ENCODE results near the gene NCK1.

Gene NCK1

GRCh38 chr3:136819731-136820679 lies 42.0 kb upstream of the NCK1 start:
- POLR2A ChIA-PET, result interaction anchor here (0.5 kb wide), 1 partner anchor 109 kb away, joined by 3 read pairs; no protein-coding TSS in a partner anchor
- no peaks in the 10 kb centered on the region for H3K27me3 ChIP-seq (replicated peaks in 2 of 5; ENCODE audit: control insufficient read depth in 4 of 5, insufficient read depth in 5 of 5, low read length in 4 of 5)
- under 1% methylated on average over 42 of the region's 51 CpGs for WGBS (ENCODE audit: insufficient coverage)
- H3K36me3 ChIP-seq (ENCODE audit: control insufficient read depth in 4 of 4, insufficient read depth in 4 of 4, low read length in 3 of 4), result peaks cover 0 to 4% (median 0%) of the 10 kb centered on the region in 4 experiments
- H3K4me3 ChIP-seq (ENCODE audit: control insufficient read depth in 1 of 7, extremely low read depth in 1 of 7, insufficient read depth in 4 of 7, low read depth in 2 of 7, low read length in 6 of 7), result peak overlapping the region; percentile 44 to 92 (median 77)
- no peak overlapping the region for H3K27ac ChIP-seq (ENCODE audit: insufficient read depth in 1 of 2, low read depth in 1 of 2, low read length in 2 of 2, poor library complexity in 1 of 2, severe bottlenecking in 2 of 2)
- peaks cover 2 to 27% (median 15%) of the 10 kb centered on the region in 4 experiments for H3K4me1 ChIP-seq (ENCODE audit: control extremely low read depth in 1 of 4, control insufficient read depth in 4 of 4, insufficient read depth in 4 of 4, low read length in 3 of 4)
- H3K9me3 ChIP-seq (ENCODE audit: control extremely low read depth in 1 of 5, control insufficient read depth in 4 of 5, insufficient read depth in 2 of 5, low read depth in 1 of 5, low read length in 4 of 5), result peaks cover 0 to 3% (median 0%) of the 10 kb centered on the region in 5 experiments
- CTCF ChIA-PET, result interaction anchor here (0.8 to 1.7 kb wide), 2 partner anchors 19 to 194 kb away, joined by 3 to 6 read pairs; no protein-coding TSS in a partner anchor
- DNase-seq, result peak; percentile 33 to 80 (median 64)

GRCh38 chr3:136831461-136831860 lies 30.5 kb upstream of the NCK1 start:
- Histone ChIP-seq H3K27ac (ENCODE audit: insufficient read depth in 1 of 2, low read depth in 1 of 2, low read length in 2 of 2, poor library complexity in 1 of 2, severe bottlenecking in 2 of 2) (no peak overlapping the region), H3K4me1 (ENCODE audit: control extremely low read depth in 1 of 4, control insufficient read depth in 4 of 4, insufficient read depth in 4 of 4, low read length in 3 of 4) (peaks cover 6 to 23% (median 14%) of the 10 kb centered on the region in 4 experiments), H3K36me3 (ENCODE audit: control insufficient read depth in 4 of 4, insufficient read depth in 4 of 4, low read length in 3 of 4) (no peaks in the 10 kb centered on the region), H3K27me3 (replicated peaks in 2 of 5; ENCODE audit: control insufficient read depth in 4 of 5, insufficient read depth in 5 of 5, low read length in 4 of 5) (no peaks in the 10 kb centered on the region), H3K4me3 (ENCODE audit: control insufficient read depth in 1 of 7, extremely low read depth in 1 of 7, insufficient read depth in 4 of 7, low read depth in 2 of 7, low read length in 6 of 7) (no peak overlapping the region), H3K9me3 (ENCODE audit: control extremely low read depth in 1 of 5, control insufficient read depth in 4 of 5, insufficient read depth in 2 of 5, low read depth in 1 of 5, low read length in 4 of 5) (peaks cover 0 to under 1% (median 0%) of the 10 kb centered on the region in 5 experiments)
- WGBS (ENCODE audit: insufficient coverage), result no CpG with 5 or more reads among the region's 1 CpG
- ChIA-PET CTCF (interaction anchor here (0.7 to 1.4 kb wide), 3 partner anchors 8 to 79 kb away, joined by 3 to 4 read pairs (median 3); partner anchors contain the start of gene STAG1), POLR2A (no interaction called here)
- DNase-seq, result no peak

DNA sequence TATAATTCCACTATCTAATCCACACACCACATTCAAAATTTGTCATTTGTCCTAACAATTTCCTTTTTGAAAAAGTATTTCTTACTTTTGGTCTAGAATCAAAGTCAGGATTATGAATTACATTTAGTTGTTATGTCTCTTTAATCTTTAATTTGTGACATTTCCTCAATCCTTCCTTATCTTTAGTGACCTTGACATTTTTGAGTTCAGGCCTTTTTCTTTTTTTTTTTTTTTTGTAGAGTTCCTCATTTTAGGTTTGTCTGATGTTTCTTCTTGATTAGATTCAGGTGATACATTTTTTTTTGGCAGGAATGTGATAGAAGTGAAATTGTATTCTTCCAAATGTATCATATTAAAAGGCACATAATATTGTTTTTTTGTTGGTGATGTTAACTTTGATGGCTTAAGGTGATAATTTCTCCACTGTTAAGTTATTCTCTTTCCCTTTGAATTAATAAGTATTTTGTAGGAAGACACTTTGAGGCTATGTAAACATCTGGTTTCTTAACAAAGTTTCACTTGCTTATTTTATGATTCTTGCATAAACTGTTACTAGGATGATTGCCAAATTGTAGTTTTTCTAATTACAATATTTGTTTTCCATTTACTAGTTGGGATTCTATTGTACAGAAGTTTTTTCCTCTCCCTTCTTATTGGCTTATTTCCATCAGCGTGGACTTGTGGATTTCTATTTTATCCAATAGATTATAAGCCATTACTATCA lies 26.8 kb upstream of the NCK1 start:
- H3K4me1 ChIP-seq (ENCODE audit: control extremely low read depth in 1 of 4, control insufficient read depth in 4 of 4, insufficient read depth in 4 of 4, low read length in 3 of 4), result peaks cover 18 to 56% (median 47%) of the 10 kb centered on the region in 4 experiments

DNA sequence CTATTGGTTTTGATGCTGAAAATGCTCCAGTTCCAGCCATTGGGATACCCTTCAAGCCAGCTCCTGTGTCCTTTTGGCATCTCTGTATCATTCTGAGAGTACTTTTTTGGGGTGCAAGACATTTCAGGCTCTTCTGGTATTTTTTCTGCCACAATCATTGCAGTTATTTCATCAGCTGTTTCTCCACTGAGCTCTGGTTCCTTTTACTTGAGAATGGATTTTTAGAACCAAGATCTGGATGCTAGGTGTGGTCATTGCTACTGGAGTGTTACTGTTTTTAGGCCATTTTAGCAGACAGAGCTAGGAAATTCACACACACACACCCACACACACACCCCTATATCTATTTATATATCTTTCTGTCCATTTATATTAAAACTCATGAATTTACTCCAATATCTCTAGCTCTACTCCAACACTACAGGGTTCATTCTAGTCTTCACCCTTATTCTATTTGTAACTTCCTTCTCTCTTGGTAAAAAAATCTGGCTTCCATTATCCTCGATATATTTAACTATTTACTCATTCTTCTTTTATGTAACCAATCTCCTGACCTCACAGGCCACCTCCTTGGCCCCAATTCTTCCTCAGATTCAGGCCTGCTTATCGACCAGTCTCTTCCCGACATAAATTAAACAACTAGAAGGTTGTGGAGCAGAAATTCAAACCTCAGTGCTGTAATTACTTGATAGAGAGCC lies 26.0 kb upstream of the NCK1 start:
- H3K36me3 ChIP-seq (ENCODE audit: control insufficient read depth in 4 of 4, insufficient read depth in 4 of 4, low read length in 3 of 4), result peaks cover 0 to 5% (median 0%) of the 10 kb centered on the region in 4 experiments
- H3K27ac ChIP-seq (ENCODE audit: insufficient read depth in 1 of 2, low read depth in 1 of 2, low read length in 2 of 2, poor library complexity in 1 of 2, severe bottlenecking in 2 of 2), result peak overlapping the region in 1 of 2 experiments; percentile 55
- CTCF ChIA-PET, result interaction anchor here (1.2 to 9.0 kb wide), 2 partner anchors 17 to 25 kb away, joined by 3 to 56 read pairs; partner anchors contain the start of genes NCK1 and SLC35G2
- DNase-seq, result no peak
- POLR2A ChIA-PET, result no interaction called here
- H3K9me3 ChIP-seq (ENCODE audit: control extremely low read depth in 1 of 5, control insufficient read depth in 4 of 5, insufficient read depth in 2 of 5, low read depth in 1 of 5, low read length in 4 of 5), result no peaks in the 10 kb centered on the region
- no peak overlapping the region for H3K4me3 ChIP-seq (ENCODE audit: control insufficient read depth in 1 of 7, extremely low read depth in 1 of 7, insufficient read depth in 4 of 7, low read depth in 2 of 7, low read length in 6 of 7)
- peaks cover 20 to 60% (median 50%) of the 10 kb centered on the region in 4 experiments for H3K4me1 ChIP-seq (ENCODE audit: control extremely low read depth in 1 of 4, control insufficient read depth in 4 of 4, insufficient read depth in 4 of 4, low read length in 3 of 4)
- H3K27me3 ChIP-seq (replicated peaks in 2 of 5; ENCODE audit: control insufficient read depth in 4 of 5, insufficient read depth in 5 of 5, low read length in 4 of 5), result no peaks in the 10 kb centered on the region
- WGBS (ENCODE audit: insufficient coverage), result 22% methylated on average over 1 of the region's 3 CpGs

More for the DNA sequence above, 26.8 kb upstream of the NCK1 start:
- ChIA-PET CTCF (interaction anchor here (1.2 kb wide), 1 partner anchor 16 kb away, joined by 3 read pairs; the partner anchor contains the start of gene SLC35G2), POLR2A (no interaction called here)
- H3K27me3 ChIP-seq (replicated peaks in 2 of 5; ENCODE audit: control insufficient read depth in 4 of 5, insufficient read depth in 5 of 5, low read length in 4 of 5), result no peaks in the 10 kb centered on the region
- H3K27ac ChIP-seq (ENCODE audit: insufficient read depth in 1 of 2, low read depth in 1 of 2, low read length in 2 of 2, poor library complexity in 1 of 2, severe bottlenecking in 2 of 2), result peak overlapping the region in 1 of 2 experiments; percentile 55
- no CpG with 5 or more reads among the region's 1 CpG for WGBS (ENCODE audit: insufficient coverage)
- peak in 2 of 3 donors; percentile 39 to 63 for DNase-seq
- H3K4me3 ChIP-seq (ENCODE audit: control insufficient read depth in 1 of 7, extremely low read depth in 1 of 7, insufficient read depth in 4 of 7, low read depth in 2 of 7, low read length in 6 of 7), result peak overlapping the region in 1 of 7 experiments; percentile 7
- peaks cover 0 to 4% (median 0%) of the 10 kb centered on the region in 4 experiments for H3K36me3 ChIP-seq (ENCODE audit: control insufficient read depth in 4 of 4, insufficient read depth in 4 of 4, low read length in 3 of 4)
- no peaks in the 10 kb centered on the region for H3K9me3 ChIP-seq (ENCODE audit: control extremely low read depth in 1 of 5, control insufficient read depth in 4 of 5, insufficient read depth in 2 of 5, low read depth in 1 of 5, low read length in 4 of 5)

DNA sequence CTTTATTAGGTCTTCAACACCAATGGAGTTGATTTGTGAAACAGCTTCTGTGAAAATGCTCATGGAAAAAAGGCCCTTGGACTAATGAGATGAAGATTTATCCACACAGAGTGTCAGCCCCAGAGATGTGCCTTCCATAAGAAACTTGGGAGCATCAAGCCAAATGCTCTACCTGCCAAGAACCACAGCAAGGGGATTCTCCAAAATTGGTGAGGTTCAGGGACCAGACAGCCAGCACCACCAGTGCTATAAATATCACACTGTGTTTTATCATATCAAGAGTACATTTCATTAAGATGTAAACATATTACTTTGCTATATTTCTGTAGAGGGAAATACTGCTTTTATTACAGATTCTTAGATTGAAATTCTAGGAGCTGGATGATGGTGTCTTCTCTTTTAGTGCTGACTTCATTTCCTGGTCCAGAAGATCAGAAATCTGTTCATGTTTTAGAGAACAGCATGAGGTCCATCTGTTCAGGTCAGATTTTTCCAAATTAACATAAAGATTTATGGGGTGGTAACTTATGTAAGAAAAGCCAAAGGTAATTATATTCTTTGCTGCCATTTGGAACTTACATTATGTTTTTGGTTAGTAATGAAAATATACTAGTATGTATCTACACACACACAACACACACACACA lies 25.4 kb upstream of the NCK1 start:
- no peaks in the 10 kb centered on the region for H3K9me3 ChIP-seq (ENCODE audit: control extremely low read depth in 1 of 5, control insufficient read depth in 4 of 5, insufficient read depth in 2 of 5, low read depth in 1 of 5, low read length in 4 of 5)
- peaks cover 20 to 63% (median 50%) of the 10 kb centered on the region in 4 experiments for H3K4me1 ChIP-seq (ENCODE audit: control extremely low read depth in 1 of 4, control insufficient read depth in 4 of 4, insufficient read depth in 4 of 4, low read length in 3 of 4)
- CTCF ChIA-PET, result interaction anchor here (1.2 to 9.0 kb wide), 2 partner anchors 18 to 24 kb away, joined by 3 to 56 read pairs; partner anchors contain the start of genes NCK1 and SLC35G2
- DNase-seq, result no peak
- no peaks in the 10 kb centered on the region for H3K27me3 ChIP-seq (replicated peaks in 2 of 5; ENCODE audit: control insufficient read depth in 4 of 5, insufficient read depth in 5 of 5, low read length in 4 of 5)
- POLR2A ChIA-PET, result no interaction called here
- H3K27ac ChIP-seq (ENCODE audit: insufficient read depth in 1 of 2, low read depth in 1 of 2, low read length in 2 of 2, poor library complexity in 1 of 2, severe bottlenecking in 2 of 2), result peak overlapping the region in 1 of 2 experiments; percentile 46
- H3K4me3 ChIP-seq (ENCODE audit: control insufficient read depth in 1 of 7, extremely low read depth in 1 of 7, insufficient read depth in 4 of 7, low read depth in 2 of 7, low read length in 6 of 7), result peak overlapping the region in 1 of 7 experiments; percentile 24
- H3K36me3 ChIP-seq (ENCODE audit: control insufficient read depth in 4 of 4, insufficient read depth in 4 of 4, low read length in 3 of 4), result peaks cover 0 to 9% (median 0%) of the 10 kb centered on the region in 4 experiments

Measured in common myeloid progenitor, CD34-positive (primary cell).